Skeletal muscle tissue (tissue), 4 donors: ENCODE data around the gene SEBOX. TPM values are rescaled to one million over a fixed set of nuclear protein-coding genes. Genes with fewer than 3 reads are reported as not detected.

Experiments
- H3K27ac ChIP-seq: one replicate; pipeline ENCODE4 v1.7.0; 2013; ENCODE audit warnings: mild to moderate bottlenecking, low read depth, low read length, inconsistent platforms
- H3K27me3 ChIP-seq, 3 donors: one replicate each; pipeline ENCODE4 v1.7.0; 2013; ENCODE audit warnings: low read length in 3 of 3; ENCODE audit not compliant: control insufficient read depth in 3 of 3, insufficient read depth in 3 of 3
- H3K36me3 ChIP-seq, 3 donors: one replicate each; pipeline ENCODE4 v1.7.0; 2013; ENCODE audit warnings: low read length in 3 of 3; ENCODE audit not compliant: control insufficient read depth in 3 of 3, insufficient read depth in 3 of 3
- H3K4me1 ChIP-seq, 3 donors: one replicate each; pipeline ENCODE4 v1.7.0; 2013; ENCODE audit warnings: low read length in 3 of 3, mild to moderate bottlenecking in 3 of 3; ENCODE audit not compliant: control insufficient read depth in 3 of 3, insufficient read depth in 3 of 3
- H3K4me3 ChIP-seq, 3 donors: one replicate each; pipeline ENCODE4 v1.7.0; 2013; ENCODE audit warnings: low read length in 3 of 3
- H3K9ac ChIP-seq, 3 donors: one replicate each; pipeline ENCODE4 v1.7.0; 2013; ENCODE audit warnings: low read length in 3 of 3, mild to moderate bottlenecking in 3 of 3, moderate library complexity in 2 of 3, low read depth in 1 of 3
- H3K9me3 ChIP-seq, 3 donors: one replicate each; pipeline ENCODE4 v1.7.0; 2013; ENCODE audit warnings: low read length in 3 of 3; ENCODE audit not compliant: control insufficient read depth in 3 of 3
- total RNA-seq: library from RNA; depleted of rRNA; stranded (reverse); fragments of >200 nt; gene quantifications from one replicate; pipeline ENCODE4 v1.2.3, GENCODE V29; 2014
- donor health status: Osteomylitis.

Gene SEBOX
- total RNA-seq, 1 donor from 2014 or later = not detected

DNA sequence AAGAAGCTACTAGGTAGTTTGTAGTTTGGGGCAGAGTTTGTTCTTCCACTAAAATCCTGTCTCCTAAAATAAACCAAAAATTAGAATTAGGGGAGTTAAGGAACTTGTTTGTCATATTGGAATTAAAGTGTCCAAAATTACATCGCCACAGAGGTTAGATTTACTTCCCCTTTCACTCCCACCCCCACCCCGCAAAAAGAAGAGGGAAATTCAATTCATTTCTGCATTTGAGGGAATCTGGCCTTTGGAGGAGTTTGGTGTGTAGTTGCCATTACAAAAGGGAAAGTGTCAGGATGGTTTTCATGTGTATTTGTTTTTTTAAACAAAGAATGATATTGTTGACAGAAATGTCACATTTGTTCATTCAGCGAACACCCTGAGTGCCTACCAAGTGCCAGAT, 40.2 kb downstream of the SEBOX start:
- H3K4me3 ChIP-seq = no peak overlapping the region
- no peak overlapping the region for H3K27ac ChIP-seq
- no peaks in the 10 kb centered on the region for H3K9me3 ChIP-seq
- H3K27me3 ChIP-seq = no peaks in the 10 kb centered on the region
- H3K36me3 ChIP-seq = peaks cover 13 to 24% (median 19%) of the 10 kb centered on the region in 3 donors
- no peak overlapping the region for H3K9ac ChIP-seq
- peaks cover 0 to 6% (median 3%) of the 10 kb centered on the region in 3 donors for H3K4me1 ChIP-seq

DNA sequence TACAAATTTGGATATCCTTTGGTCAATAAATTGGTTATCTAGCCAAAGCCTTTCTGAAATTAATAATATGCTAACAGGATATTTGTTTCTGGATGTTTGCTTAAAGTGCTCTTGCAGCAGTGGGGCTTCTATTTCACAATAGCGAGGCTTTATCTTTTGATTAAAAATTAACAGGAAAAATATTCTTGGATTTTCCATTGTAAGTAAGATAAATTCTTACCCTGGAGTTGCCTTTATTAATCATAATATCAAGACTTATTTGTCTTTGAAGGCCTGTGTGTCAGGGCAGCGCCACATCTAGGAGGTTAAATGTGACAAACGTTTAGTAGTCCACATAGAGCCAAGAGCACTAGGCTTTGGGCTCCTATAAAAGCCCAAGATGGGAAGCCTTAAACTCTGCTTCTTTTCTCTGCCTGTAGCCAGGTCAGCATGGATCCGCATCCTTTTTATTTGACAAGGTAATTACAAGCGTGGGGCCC, 40.7 kb downstream of the SEBOX start:
- Histone ChIP-seq H3K27me3 (no peaks in the 10 kb centered on the region), H3K4me1 (peaks cover 4 to 11% (median 8%) of the 10 kb centered on the region in 3 donors), H3K9ac (no peak overlapping the region)

DNA sequence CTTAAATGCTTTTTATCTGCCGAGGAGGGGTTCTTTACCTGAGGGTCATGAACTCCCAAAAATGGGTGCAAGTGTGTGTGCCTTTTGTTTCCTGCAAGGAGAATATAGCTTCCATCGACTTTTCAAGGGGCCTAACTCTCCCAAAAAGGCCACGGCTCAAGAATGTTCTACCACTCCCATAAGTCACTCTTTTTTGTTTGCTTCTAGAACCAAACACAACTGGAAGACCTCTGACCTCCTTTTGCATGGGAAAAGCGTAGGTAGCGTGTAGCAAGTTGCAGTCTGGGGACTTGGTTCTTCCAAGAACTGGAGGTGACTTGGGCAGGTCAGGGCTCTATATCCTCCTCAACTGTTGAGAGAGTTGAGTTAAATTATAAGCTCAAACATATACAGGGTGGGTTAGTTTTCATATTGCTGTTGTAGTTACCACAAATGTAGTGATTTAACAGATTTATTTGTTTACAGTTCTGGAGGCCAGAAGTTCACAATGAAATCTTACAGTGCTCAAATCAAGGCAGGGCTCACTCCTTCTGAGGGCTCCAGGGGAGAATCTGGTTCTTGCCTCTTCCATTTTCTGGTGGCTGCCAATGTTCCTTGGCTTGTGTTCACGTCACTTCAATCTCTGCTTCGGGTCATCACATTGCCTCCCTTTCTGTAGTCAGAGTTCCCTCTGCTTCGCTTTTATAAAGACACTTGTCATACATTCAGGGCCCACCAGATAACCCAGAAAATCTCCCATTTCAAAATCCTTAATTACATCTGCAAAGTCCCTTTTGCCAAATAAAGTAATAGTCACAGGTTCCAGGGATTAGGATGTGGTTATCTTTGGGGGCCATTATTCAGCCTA, 44.6 kb downstream of the SEBOX start:
- no peak overlapping the region for H3K9ac ChIP-seq

More for the DNA sequence above, 40.7 kb downstream of the SEBOX start:
- Histone ChIP-seq H3K4me3 (no peak overlapping the region), H3K36me3 (peaks cover 11 to 22% (median 17%) of the 10 kb centered on the region in 3 donors), H3K27ac (no peak overlapping the region), H3K9me3 (no peaks in the 10 kb centered on the region)

DNA sequence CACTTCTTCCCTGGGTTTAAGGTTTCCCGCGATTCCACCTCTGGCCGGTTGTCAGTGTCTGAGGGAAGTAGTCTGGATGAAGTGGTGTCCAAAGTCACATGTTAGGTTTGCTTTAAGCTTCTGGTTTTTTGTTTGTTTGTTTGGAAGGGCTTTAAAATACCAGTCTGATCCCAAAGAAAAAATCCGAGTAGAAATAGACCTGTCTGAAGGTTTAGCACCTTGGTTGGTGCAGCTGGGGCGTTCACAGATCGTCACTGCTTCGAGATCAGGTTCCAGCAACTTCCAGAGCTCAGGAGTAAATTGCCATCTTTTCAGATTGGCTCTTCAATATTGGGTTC, 45.4 kb downstream of the SEBOX start:
- Histone ChIP-seq H3K36me3 (no peaks in the 10 kb centered on the region), H3K27me3 (no peaks in the 10 kb centered on the region), H3K4me3 (peak overlapping the region; percentile 83 to 90 (median 84)), H3K9me3 (no peaks in the 10 kb centered on the region), H3K4me1 (peaks cover 16 to 25% (median 18%) of the 10 kb centered on the region in 3 donors), H3K27ac (peak overlapping the region; percentile 85), H3K9ac (peak overlapping the region; percentile 84 to 90 (median 86))

More for the DNA sequence above, 44.6 kb downstream of the SEBOX start:
- H3K27me3 ChIP-seq = no peaks in the 10 kb centered on the region
- no peaks in the 10 kb centered on the region for H3K36me3 ChIP-seq
- no peak overlapping the region for H3K27ac ChIP-seq
- no peaks in the 10 kb centered on the region for H3K9me3 ChIP-seq
- H3K4me1 ChIP-seq = peaks cover 16 to 25% (median 18%) of the 10 kb centered on the region in 3 donors
- peak overlapping the region in 1 of 3 donors; percentile 83 for H3K4me3 ChIP-seq

DNA sequence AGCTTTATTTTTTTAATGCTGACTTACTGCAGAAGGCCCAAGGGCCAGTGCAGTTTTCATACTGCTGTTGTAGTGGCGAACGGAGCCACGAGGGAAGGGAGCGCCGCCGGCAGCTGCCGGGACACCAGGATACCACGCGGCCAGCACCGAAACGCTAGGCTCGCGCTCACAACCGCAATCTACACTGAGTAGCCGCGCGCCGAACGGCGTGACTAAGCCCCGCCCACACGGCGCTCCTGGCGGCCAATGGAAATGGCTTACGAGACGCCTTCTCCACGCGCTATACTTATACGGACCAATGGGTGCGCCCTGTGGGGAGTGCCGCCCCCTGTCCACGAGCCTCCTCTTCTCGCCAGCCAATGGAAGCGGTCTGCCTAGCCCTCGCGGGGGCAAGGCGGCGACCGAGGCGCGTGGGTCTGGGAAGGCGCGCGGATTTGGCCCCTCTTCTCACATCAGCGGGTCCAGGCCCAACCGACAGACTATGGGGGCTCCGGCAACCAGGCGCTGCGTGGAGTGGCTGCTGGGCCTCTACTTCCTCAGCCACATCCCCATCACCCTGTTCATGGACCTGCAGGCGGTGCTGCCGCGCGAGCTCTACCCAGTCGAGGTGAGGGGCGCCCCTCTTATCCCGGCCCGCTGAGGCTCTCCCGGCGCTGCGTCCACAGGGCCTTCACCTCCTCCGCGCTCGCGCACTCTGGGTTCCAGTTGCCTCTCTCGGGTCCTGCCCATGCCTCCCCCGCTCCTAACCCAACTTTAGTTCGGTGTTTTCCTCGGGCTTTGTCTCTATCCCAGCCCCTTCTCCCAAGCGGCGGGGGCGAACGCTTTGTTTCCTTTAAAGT, 46.0 kb downstream of the SEBOX start, which contains the start of gene TMEM97:
Gene TMEM97 (plus strand): TSS at position 442 of the 839 bp plus-strand sequence. CDS start 40 bp downstream, at position 482.
- peak within 1 kb of the TSS; percentile 85 for H3K27ac ChIP-seq
- H3K27me3 ChIP-seq = no peaks in the 10 kb centered on the region
- no peaks in the 10 kb centered on the region for H3K9me3 ChIP-seq
- H3K9ac ChIP-seq = peak within 1 kb of the TSS; percentile 84 to 90 (median 86)
- no peaks in the 10 kb centered on the region for H3K36me3 ChIP-seq
- peaks cover 16 to 25% (median 18%) of the 10 kb centered on the region in 3 donors for H3K4me1 ChIP-seq
- H3K4me3 ChIP-seq = peak within 1 kb of the TSS; percentile 83 to 90 (median 84)

DNA sequence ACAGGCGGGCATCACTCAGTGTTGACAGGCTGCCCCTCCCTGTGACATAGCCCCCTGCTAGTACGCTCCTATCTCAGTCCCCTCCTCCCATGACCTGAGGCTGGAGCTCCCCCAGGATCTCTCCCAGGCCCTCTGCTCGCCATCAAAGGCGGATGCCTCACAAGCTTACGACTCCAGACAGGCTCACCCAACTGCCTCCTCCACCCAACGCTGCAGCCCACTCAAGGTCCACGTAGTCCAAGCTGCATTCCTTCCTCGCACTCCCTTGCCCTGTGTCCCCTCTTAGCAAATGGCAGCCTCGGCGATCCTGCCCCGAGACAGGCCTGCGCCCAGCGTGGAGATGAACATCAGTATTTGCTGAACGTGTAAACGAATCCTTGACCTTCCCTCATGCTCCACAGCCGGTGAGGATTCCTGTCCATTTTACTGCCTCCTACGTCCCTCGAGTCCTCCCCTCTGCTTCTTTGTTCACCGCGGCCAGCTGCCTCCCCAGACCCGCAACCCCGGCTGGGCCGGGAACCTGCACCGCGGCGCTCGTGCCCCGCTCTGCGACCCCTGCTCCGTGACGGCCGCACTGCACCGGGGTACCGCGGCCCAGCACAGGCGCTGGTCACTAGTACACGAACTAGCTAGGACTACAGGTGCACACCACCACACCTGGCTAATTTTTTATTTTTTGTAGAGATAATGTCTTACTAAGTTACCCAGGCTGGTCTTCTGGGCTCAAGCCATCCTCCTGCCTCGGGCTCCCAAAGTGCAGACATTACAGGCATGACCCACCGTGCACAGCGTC, 46.8 kb downstream of the SEBOX start:
- Histone ChIP-seq H3K4me1 (peaks cover 16 to 25% (median 18%) of the 10 kb centered on the region in 3 donors), H3K36me3 (no peaks in the 10 kb centered on the region), H3K27ac (peak overlapping the region; percentile 47), H3K9me3 (no peaks in the 10 kb centered on the region), H3K9ac (peak overlapping the region; percentile 45 to 90 (median 61)), H3K27me3 (no peaks in the 10 kb centered on the region), H3K4me3 (peak overlapping the region; percentile 78 to 90 (median 83))

DNA sequence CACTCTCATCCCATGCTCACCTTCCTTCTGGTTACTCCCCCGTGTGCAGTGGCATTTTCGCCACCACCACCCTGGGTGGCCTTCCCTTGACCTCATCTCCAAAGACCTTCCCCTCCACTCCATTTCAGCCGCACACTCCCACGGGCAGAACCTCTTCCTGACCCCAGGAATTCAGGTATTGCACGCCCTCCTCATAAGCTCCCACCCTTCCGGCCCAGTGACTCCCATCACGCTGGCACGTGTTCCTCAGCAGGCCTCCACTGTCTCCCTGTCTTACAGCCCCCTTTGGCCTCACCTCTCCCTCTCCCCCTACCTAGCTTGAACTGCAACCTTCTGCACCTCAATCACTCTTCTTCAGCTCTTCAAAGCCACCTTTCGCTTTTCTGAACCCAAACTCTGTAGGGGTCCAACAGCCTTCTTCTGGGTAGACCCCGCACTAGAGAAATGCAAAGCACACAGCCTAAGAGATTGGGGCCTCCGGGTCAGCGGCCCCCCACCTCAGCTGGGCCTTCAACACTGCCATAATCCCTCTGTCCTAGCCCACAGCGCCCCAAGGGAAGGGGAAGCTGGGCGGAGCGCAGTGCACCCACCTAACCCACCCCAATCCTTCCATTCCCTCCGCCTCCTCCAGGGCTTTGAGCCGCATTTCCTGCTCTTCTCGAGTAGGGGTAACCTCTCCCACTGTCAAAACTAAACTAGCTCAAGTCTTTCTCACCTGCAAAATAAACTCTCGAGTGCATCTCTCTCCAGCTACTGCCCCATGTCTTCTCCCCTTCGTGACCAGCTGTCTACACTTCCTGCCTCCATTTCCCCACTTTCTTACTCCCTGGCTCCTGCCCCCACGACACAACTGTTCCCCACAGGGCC, 47.7 kb downstream of the SEBOX start:
- H3K27ac ChIP-seq = no peak overlapping the region
- no peaks in the 10 kb centered on the region for H3K9me3 ChIP-seq
- H3K36me3 ChIP-seq = no peaks in the 10 kb centered on the region
- no peak overlapping the region for H3K4me3 ChIP-seq
- H3K9ac ChIP-seq = peak overlapping the region in 2 of 3 donors; percentile 61 to 90
- peaks cover 16 to 25% (median 18%) of the 10 kb centered on the region in 3 donors for H3K4me1 ChIP-seq
- no peaks in the 10 kb centered on the region for H3K27me3 ChIP-seq

DNA sequence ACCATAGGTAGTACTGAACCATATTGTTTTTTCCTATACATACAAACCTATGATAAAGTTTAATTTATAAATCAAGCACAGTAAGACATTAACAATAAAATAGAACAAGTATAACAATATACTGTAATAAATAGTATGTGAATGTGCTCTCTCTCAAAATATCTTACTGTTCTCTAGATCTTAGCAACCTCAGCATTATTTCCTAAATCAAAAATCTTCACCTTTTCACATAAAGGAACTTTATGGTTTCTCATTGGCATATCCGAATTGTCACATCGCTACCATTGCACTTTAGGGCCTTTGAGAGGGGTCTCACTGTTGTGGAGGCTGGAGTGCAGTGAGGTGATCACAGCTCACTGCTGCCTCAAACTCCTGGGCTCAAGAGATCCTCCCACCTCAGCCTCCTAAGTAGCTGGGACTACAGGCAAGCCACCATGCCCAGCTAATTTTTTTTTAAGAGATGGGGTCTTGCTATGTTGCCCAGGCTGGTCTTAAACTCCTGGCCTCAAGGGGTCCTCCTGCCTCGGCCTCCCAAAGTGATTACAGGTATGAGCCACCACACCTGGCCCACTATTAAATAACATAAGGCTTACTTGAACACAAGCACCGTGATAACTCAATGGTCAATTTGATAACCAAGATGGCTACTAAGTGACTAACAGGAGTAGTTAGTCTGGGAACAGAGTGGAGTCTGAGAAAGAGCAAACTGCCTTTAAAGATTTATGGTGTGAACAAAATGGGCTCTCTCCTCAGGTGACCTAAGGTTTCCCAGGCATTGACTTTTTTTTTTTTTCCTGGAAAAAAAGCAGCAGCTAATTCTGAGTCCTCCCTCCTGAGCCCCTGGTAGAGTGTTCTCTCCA, 48.9 kb downstream of the SEBOX start:
- Histone ChIP-seq H3K4me3 (no peak overlapping the region), H3K27ac (no peak overlapping the region), H3K9ac (no peak overlapping the region), H3K9me3 (no peaks in the 10 kb centered on the region), H3K36me3 (no peaks in the 10 kb centered on the region), H3K27me3 (no peaks in the 10 kb centered on the region), H3K4me1 (peaks cover 16 to 25% (median 18%) of the 10 kb centered on the region in 3 donors)
